Trophoblast cell (in vitro differentiated cells and primary cell): Measurements from ENCODE around the gene COL11A2.

ENCODE experiments used
- DNase-seq, 2 donors: peaks; one replicate each; pipeline ENCODE4 v3.0.0-alpha.2; 2016
- H2AFZ ChIP-seq: 2 replicates; pipeline ENCODE4 v1.6.1; 2013; ENCODE audit warnings: low read length, moderate library complexity, mild to moderate bottlenecking; ENCODE audit not compliant: insufficient read depth, poor library complexity
- H2AK5ac ChIP-seq: 2 replicates; pipeline ENCODE4 v1.6.1; 2013; ENCODE audit warnings: mild to moderate bottlenecking, low read length
- H2BK120ac ChIP-seq: 2 replicates; pipeline ENCODE4 v1.6.1; 2013; ENCODE audit warnings: low read length, mild to moderate bottlenecking, moderate library complexity; ENCODE audit not compliant: insufficient read depth, poor library complexity
- H2BK12ac ChIP-seq: 2 replicates; pipeline ENCODE4 v1.6.1; 2013; ENCODE audit warnings: mild to moderate bottlenecking, low read length, moderate library complexity
- H2BK5ac ChIP-seq: 2 replicates; pipeline ENCODE4 v1.6.1; 2013; ENCODE audit warnings: low read length, low read depth, moderate library complexity, mild to moderate bottlenecking; ENCODE audit not compliant: poor library complexity
- H3K14ac ChIP-seq: 2 replicates; pipeline ENCODE4 v1.6.1; 2013; ENCODE audit warnings: mild to moderate bottlenecking, low read length
- H3K18ac ChIP-seq: 2 replicates; pipeline ENCODE4 v1.6.1; 2013; ENCODE audit warnings: mild to moderate bottlenecking, low read length
- H3K23ac ChIP-seq: 2 replicates; pipeline ENCODE4 v1.6.1; 2013; ENCODE audit warnings: low read length
- H3K27ac ChIP-seq: 2 replicates; pipeline ENCODE4 v1.5.1; 2013; ENCODE audit warnings: low read depth, mild to moderate bottlenecking, inconsistent platforms, low read length, moderate library complexity
- H3K27me3 ChIP-seq: 2 replicates; pipeline ENCODE4 v1.6.1; 2013; ENCODE audit warnings: inconsistent platforms, mild to moderate bottlenecking, low read length, moderate library complexity; ENCODE audit not compliant: insufficient read depth
- H3K36me3 ChIP-seq, 2 experiments: 1 replicate in 1 of 2; 2 replicates in 1 of 2; pipeline ENCODE4 v1.6.1; 2013; ENCODE audit warnings: low read length in 2 of 2, mild to moderate bottlenecking in 2 of 2, moderate library complexity in 1 of 2; ENCODE audit not compliant: insufficient read depth in 2 of 2, control insufficient read depth in 1 of 2
- H3K4ac ChIP-seq: 2 replicates; pipeline ENCODE4 v1.6.1; 2013; ENCODE audit warnings: low read depth, mild to moderate bottlenecking, low read length, moderate library complexity
- H3K4me1 ChIP-seq, 2 experiments: 1 replicate in 1 of 2; 2 replicates in 1 of 2; pipeline ENCODE4 v1.6.1; 2013; ENCODE audit warnings: low read length in 2 of 2, mild to moderate bottlenecking in 2 of 2, moderate library complexity in 1 of 2; ENCODE audit not compliant: insufficient read depth in 2 of 2, control insufficient read depth in 1 of 2
- H3K4me2 ChIP-seq: 2 replicates; pipeline ENCODE4 v1.6.1; 2013; ENCODE audit warnings: inconsistent platforms, mild to moderate bottlenecking, low read length, moderate library complexity
- H3K4me3 ChIP-seq: 2 replicates; pipeline ENCODE4 v1.5.1; 2013; ENCODE audit warnings: mild to moderate bottlenecking, low read depth, low read length, inconsistent platforms
- H3K79me1 ChIP-seq: one replicate; pipeline ENCODE4 v1.6.1; 2013; ENCODE audit warnings: low read length
- H3K79me2 ChIP-seq: 2 replicates; pipeline ENCODE4 v1.6.1; 2013; ENCODE audit warnings: low read length, mild to moderate bottlenecking; ENCODE audit not compliant: control insufficient read depth, insufficient read depth, poor library complexity
- H3K9ac ChIP-seq: 2 replicates; pipeline ENCODE4 v1.6.1; 2013; ENCODE audit warnings: mild to moderate bottlenecking, low read length
- H3K9me3 ChIP-seq: 2 replicates; pipeline ENCODE4 v1.6.1; 2013; ENCODE audit warnings: low read depth, mild to moderate bottlenecking, control low read depth, inconsistent platforms, low read length; ENCODE audit not compliant: insufficient read depth
- H4K12ac ChIP-seq: 2 replicates; pipeline ENCODE4 v1.6.1; 2013; ENCODE audit warnings: low read depth, mild to moderate bottlenecking, low read length, moderate library complexity
- H4K8ac ChIP-seq: 2 replicates; pipeline ENCODE4 v1.6.1; 2013; ENCODE audit warnings: low read depth, mild to moderate bottlenecking, low read length, moderate library complexity
- H4K91ac ChIP-seq: one replicate; pipeline ENCODE4 v1.6.1; 2013; ENCODE audit warnings: low read depth, mild to moderate bottlenecking, low read length, moderate library complexity
- WGBS: extraction: QIAGEN DNeasy Blood & Tissue Kit; methylation state at CpG from one replicate; pipeline ENCODE4 v1.1.7; 2013; ENCODE audit warnings: missing lambda C conversion rate; ENCODE audit not compliant: insufficient read length, insufficient coverage; ENCODE audit errors: extremely low coverage; 5-methylcytosine and 5-hydroxymethylcytosine counted together

The COL11A2 gene

GRCh38 chr6:33167374-33168283 lies 24.6 kb downstream of the COL11A2 start:
- no peak for DNase-seq
- no peak overlapping the region for H3K27ac ChIP-seq

GRCh38 chr6:33166811-33167210 lies 25.5 kb downstream of the COL11A2 start:
- H4K8ac ChIP-seq: no peak overlapping the region
- no peak overlapping the region for H2BK5ac ChIP-seq
- H2AFZ ChIP-seq: no peak overlapping the region
- no peak overlapping the region for H2BK12ac ChIP-seq
- no peak overlapping the region for H3K27ac ChIP-seq
- H3K4me3 ChIP-seq: no peak overlapping the region
- H3K79me2 ChIP-seq: no peaks in the 10 kb centered on the region
- H3K79me1 ChIP-seq: peaks cover under 1% of the 10 kb centered on the region
- H3K9me3 ChIP-seq: no peaks in the 10 kb centered on the region
- no peak overlapping the region for H3K9ac ChIP-seq
- no CpG with 5 or more reads among the region's 7 CpGs for WGBS
- no peak overlapping the region for H3K18ac ChIP-seq
- H2AK5ac ChIP-seq: no peak overlapping the region
- no peak overlapping the region for H3K4me2 ChIP-seq
- H3K4ac ChIP-seq: no peak overlapping the region
- no peak overlapping the region for H4K12ac ChIP-seq
- no peak overlapping the region for H3K23ac ChIP-seq
- H3K27me3 ChIP-seq: no peaks in the 10 kb centered on the region
- H3K4me1 ChIP-seq: peaks cover 0 to 2% of the 10 kb centered on the region in 2 experiments
- no peak for DNase-seq
- no peak overlapping the region for H2BK120ac ChIP-seq
- no peaks in the 10 kb centered on the region for H3K36me3 ChIP-seq
- no peak overlapping the region for H4K91ac ChIP-seq
- H3K14ac ChIP-seq: no peak overlapping the region

More at GRCh38 chr6:33167374-33168283, 24.6 kb downstream of the COL11A2 start:
- Histone ChIP-seq H2BK12ac (no peak overlapping the region), H4K91ac (no peak overlapping the region), H3K27me3 (no peaks in the 10 kb centered on the region), H3K9me3 (no peaks in the 10 kb centered on the region), H2BK5ac (no peak overlapping the region), H3K4me3 (no peak overlapping the region), H3K36me3 (no peaks in the 10 kb centered on the region), H4K8ac (no peak overlapping the region), H2BK120ac (no peak overlapping the region), H3K79me2 (no peaks in the 10 kb centered on the region), H3K79me1 (no peaks in the 10 kb centered on the region), H2AK5ac (no peak overlapping the region), H3K23ac (no peak overlapping the region), H3K18ac (no peak overlapping the region), H3K9ac (no peak overlapping the region), H3K14ac (no peak overlapping the region), H4K12ac (no peak overlapping the region), H3K4me2 (no peak overlapping the region), H3K4ac (no peak overlapping the region), H2AFZ (no peak overlapping the region), H3K4me1 (no peaks in the 10 kb centered on the region)
- WGBS: no CpG with 5 or more reads among the region's 19 CpGs

GRCh38 chr6:33166363-33166762 lies 25.9 kb downstream of the COL11A2 start:
- H3K27ac ChIP-seq: no peak overlapping the region
- H3K14ac ChIP-seq: no peak overlapping the region
- H3K27me3 ChIP-seq: no peaks in the 10 kb centered on the region
- H2BK120ac ChIP-seq: no peak overlapping the region
- no peak overlapping the region for H4K91ac ChIP-seq
- no peak overlapping the region for H4K12ac ChIP-seq
- H2AFZ ChIP-seq: no peak overlapping the region
- peaks cover 0 to 4% of the 10 kb centered on the region in 2 experiments for H3K4me1 ChIP-seq
- H3K4me2 ChIP-seq: no peak overlapping the region
- no peaks in the 10 kb centered on the region for H3K36me3 ChIP-seq
- H3K4ac ChIP-seq: no peak overlapping the region
- no peak for DNase-seq
- H3K79me1 ChIP-seq: peaks cover 3% of the 10 kb centered on the region
- H3K9me3 ChIP-seq: no peaks in the 10 kb centered on the region
- no peaks in the 10 kb centered on the region for H3K79me2 ChIP-seq
- no peak overlapping the region for H2BK12ac ChIP-seq
- H2BK5ac ChIP-seq: no peak overlapping the region
- no peak overlapping the region for H2AK5ac ChIP-seq
- H3K4me3 ChIP-seq: no peak overlapping the region
- H3K18ac ChIP-seq: no peak overlapping the region
- no CpG with 5 or more reads among the region's 6 CpGs for WGBS
- no peak overlapping the region for H3K9ac ChIP-seq
- H3K23ac ChIP-seq: no peak overlapping the region
- no peak overlapping the region for H4K8ac ChIP-seq

- H3K4ac ChIP-seq: no peak overlapping the region
- H3K23ac ChIP-seq: no peak overlapping the region
- no peak overlapping the region for H3K18ac ChIP-seq
- DNase-seq: no peak
- H3K9ac ChIP-seq: no peak overlapping the region
- no peak overlapping the region for H2BK12ac ChIP-seq
- no peaks in the 10 kb centered on the region for H3K27me3 ChIP-seq
- peaks cover 3% of the 10 kb centered on the region for H3K79me1 ChIP-seq
- no peak overlapping the region for H3K4me2 ChIP-seq
- no peak overlapping the region for H4K91ac ChIP-seq
- H2AK5ac ChIP-seq: no peak overlapping the region
- H3K27ac ChIP-seq: no peak overlapping the region
- no peaks in the 10 kb centered on the region for H3K79me2 ChIP-seq
- H3K9me3 ChIP-seq: no peaks in the 10 kb centered on the region
- H2BK120ac ChIP-seq: no peak overlapping the region
- no peak overlapping the region for H2BK5ac ChIP-seq
- peaks cover 0 to 4% of the 10 kb centered on the region in 2 experiments for H3K4me1 ChIP-seq
- no CpG with 5 or more reads among the region's 17 CpGs for WGBS
- H3K36me3 ChIP-seq: no peaks in the 10 kb centered on the region
- no peak overlapping the region for H4K12ac ChIP-seq
- H3K14ac ChIP-seq: no peak overlapping the region
- H4K8ac ChIP-seq: no peak overlapping the region
- no peak overlapping the region for H2AFZ ChIP-seq
- H3K4me3 ChIP-seq: no peak overlapping the region
Observed at GRCh38 chr6:33165581-33166258, 26.5 kb downstream of the COL11A2 start.
